ENCODE data around the gene THSD7A.

THSD7A gene

GRCh38 chr7:11750191-11750590, 81.8 kb downstream of the THSD7A start:
- DNase-seq = no peak

GRCh38 chr7:11749629-11750028, 82.4 kb downstream of the THSD7A start:
- DNase-seq = no peak

DNA sequence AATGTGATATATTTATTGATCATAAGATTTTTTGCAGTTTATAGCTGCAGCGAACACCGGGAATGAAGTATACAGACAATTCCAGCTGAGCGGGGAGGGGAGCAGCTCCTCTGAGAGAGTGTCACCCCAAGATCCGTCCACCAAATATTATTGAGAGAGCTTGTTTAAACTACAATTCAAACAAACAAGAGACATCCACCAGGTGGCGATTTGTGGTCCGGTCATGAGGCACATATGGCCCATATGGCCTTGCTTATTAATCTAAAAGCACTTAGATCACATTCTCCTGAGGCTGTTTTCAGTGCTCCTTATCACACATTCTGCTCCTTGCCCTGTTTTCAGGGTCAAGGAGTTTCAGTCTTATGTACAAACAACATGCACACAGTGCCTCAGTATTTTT, 83.1 kb downstream of the THSD7A start:
- no peak for DNase-seq

GRCh38 chr7:11747715-11748485, 84.1 kb downstream of the THSD7A start:
- DNase-seq = no peak

GRCh38 chr7:11746591-11746990, 85.4 kb downstream of the THSD7A start:
- DNase-seq = no peak

DNA sequence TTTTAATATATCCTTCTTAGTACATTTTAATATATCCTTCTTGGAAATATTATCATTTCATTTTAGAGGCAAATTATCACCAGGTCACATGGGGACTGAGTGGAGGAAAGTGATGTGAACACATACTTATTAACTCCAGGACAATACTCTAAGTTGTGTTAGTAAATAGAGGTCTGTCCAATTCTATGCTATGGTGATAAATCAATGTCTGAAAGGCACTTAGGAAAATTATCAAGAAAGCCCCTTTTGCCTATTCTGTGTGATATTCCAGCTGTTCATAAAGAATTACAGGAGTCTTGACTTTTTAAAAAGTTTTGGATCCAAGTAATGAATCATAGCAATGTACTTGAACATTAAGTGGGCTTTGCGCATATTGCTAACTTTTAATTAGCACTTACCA, 88.5 kb downstream of the THSD7A start:
- DNase-seq = no peak

DNA sequence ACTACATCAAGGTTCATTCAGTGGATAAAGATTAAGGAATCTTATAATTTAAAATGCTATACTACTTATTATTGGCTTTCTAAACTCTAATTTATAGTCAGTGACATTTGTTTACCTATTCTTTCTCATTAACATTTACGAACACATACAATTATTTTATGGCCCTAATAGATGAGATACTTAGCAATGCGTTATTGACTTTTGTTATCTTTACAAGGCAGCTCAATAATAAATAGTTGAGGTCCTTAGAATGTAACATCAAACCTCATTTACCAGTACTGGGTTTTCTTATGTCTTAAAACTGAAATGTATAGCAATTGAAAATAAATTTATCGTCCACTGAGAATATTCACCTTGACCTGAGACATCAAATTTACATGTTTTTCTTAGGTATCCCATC, 89.0 kb downstream of the THSD7A start:
- no peak for DNase-seq

- DNase-seq = no peak
Measured at GRCh38 chr7:11742496-11742895, 89.5 kb downstream of the THSD7A start.

GRCh38 chr7:11737723-11738122, 94.3 kb downstream of the THSD7A start:
- DNase-seq = no peak

- no peak for DNase-seq
Measured at GRCh38 chr7:11732207-11732606, 99.8 kb downstream of the THSD7A start.

GRCh38 chr7:11730725-11731124, 101.3 kb downstream of the THSD7A start:
- DNase-seq = no peak

GRCh38 chr7:11727864-11728263, 104.1 kb downstream of the THSD7A start:
- DNase-seq = no peak

DNA sequence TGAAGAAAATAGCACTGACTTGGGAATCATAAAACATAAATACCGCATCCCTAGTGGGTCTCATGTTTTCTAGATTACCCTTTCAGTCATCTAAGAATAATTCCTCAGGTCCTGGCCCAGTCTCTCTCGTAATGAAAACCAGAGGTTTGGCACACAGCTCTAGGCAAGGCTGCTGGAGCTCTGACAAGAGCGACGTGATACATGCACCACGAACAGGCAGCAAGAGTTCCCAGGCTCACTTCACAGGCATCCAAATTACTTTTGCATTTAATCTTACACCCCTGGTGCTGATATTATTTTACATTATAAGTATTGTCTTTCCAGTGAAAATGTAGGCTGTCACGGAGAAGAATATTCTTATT, 105.2 kb downstream of the THSD7A start:
- DNase-seq = no peak

GRCh38 chr7:11726001-11726793, 105.8 kb downstream of the THSD7A start:
- no peak for DNase-seq

DNA sequence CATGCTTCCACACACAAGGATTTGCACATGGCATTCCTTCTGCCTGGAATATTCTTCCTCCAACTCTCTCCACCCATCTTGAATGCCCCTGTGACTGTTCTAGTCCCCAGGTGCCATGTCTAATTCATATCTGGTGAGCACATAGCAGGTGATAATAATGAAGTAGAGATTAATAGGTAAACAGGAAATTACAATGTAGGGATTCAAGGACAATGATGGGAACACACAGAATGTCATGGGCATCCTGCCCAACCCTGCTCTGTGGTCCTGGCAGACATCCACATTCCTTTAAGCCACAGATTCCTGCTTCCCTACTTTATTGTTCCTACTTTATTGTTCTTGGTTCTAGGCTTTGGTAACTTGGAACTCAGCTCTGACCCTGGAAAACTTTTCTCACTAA, 115.8 kb downstream of the THSD7A start:
- no peak for DNase-seq

GRCh38 chr7:11714676-11715075, 117.3 kb downstream of the THSD7A start:
- no peak for DNase-seq

- no peak for DNase-seq
Measured at GRCh38 chr7:11714205-11714604, 117.8 kb downstream of the THSD7A start.

- DNase-seq = no peak
Measured at GRCh38 chr7:11713352-11713751, 118.6 kb downstream of the THSD7A start.

- DNase-seq = no peak
Measured at GRCh38 chr7:11710377-11710776, 121.6 kb downstream of the THSD7A start.

- no peak for DNase-seq
Measured at GRCh38 chr7:11709196-11709595, 122.8 kb downstream of the THSD7A start.

DNA sequence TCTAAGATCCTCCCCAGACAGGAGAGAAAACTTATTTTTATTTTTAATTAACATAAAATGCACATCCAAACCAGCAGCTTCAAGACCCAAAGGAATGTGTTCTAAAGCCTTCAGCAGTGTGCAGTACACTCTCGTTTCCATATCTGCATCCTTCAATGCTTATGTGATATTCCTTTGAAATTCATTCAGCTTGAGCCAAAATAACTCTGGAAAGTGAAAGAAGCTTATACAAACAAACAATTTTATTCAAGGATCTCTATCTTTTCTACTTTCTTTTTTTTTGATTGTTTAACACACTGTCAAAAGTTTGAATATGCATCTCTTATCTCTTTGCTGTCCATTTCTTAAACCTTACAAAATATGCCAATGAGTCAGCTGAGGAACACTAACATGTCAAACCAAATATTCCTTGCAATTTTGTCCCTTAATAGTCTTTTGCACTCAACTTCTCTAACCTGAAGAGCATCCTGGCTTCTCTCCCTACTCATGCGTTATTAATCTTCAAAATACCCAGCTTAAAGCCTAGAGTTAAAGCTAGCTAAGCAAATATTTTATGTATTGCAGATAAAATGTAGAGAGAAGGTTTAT, 124.3 kb downstream of the THSD7A start:
- no peak for DNase-seq

- no peak for DNase-seq
Measured at GRCh38 chr7:11706666-11707605, 125.1 kb downstream of the THSD7A start.

GRCh38 chr7:11703829-11704228, 128.2 kb downstream of the THSD7A start:
- DNase-seq = no peak
